Measurements from ENCODE around the gene RFX2.

- TF ChIP-seq FOXA1 (IDR thresholded peaks at IDR 0.05) (no peak), HDGF (IDR thresholded peaks at IDR 0.05; ENCODE audit: borderline replicate concordance) (no peak), FOXM1 (IDR thresholded peaks at IDR 0.05; ENCODE audit: borderline replicate concordance) (no peak), PKNOX1 (IDR thresholded peaks at IDR 0.05) (no peak), L3MBTL2 (conservative IDR thresholded peaks at IDR 0.05) (no peak), BHLHE40 (IDR thresholded peaks at IDR 0.05; ENCODE audit: borderline replicate concordance) (no peak), ZNF384 (IDR thresholded peaks at IDR 0.05) (no peak), ELF4 (IDR thresholded peaks at IDR 0.05) (no peak), FOXK2 (IDR thresholded peaks at IDR 0.05) (no peak), SP1 (IDR thresholded peaks at IDR 0.05) (no peak)
Measured at GRCh38 chr19:6032381-6032780, 77.9 kb downstream of the RFX2 start.
